Rectal smooth muscle tissue (tissue), 1 donor: ENCODE measurements around the gene ATPAF2.
A peak's percentile ranks its signal among the peaks of the same experiment; 100 is the strongest.

Experiments
- H3K27ac ChIP-seq: one replicate; pipeline ENCODE4 v1.7.0; 2013; ENCODE audit warnings: low read depth, low read length, inconsistent platforms
- H3K27me3 ChIP-seq: one replicate; pipeline ENCODE4 v1.7.0; 2013; ENCODE audit warnings: low read length; ENCODE audit not compliant: control insufficient read depth, insufficient read depth
- H3K36me3 ChIP-seq: one replicate; pipeline ENCODE4 v1.7.0; 2013; ENCODE audit warnings: low read length; ENCODE audit not compliant: control insufficient read depth, insufficient read depth
- H3K4me1 ChIP-seq: one replicate; pipeline ENCODE4 v1.7.0; 2013; ENCODE audit warnings: low read length; ENCODE audit not compliant: control insufficient read depth, insufficient read depth
- H3K4me3 ChIP-seq: one replicate; pipeline ENCODE4 v1.7.0; 2013; ENCODE audit warnings: low read length
- H3K9ac ChIP-seq: one replicate; pipeline ENCODE4 v1.7.0; 2013; ENCODE audit warnings: low read length

ATPAF2 gene

GRCh38 chr17:17987187-17987896, 51.6 kb downstream of the ATPAF2 start:
- H3K4me1 ChIP-seq: no peaks in the 10 kb centered on the region
- no peak overlapping the region for H3K27ac ChIP-seq
- no peaks in the 10 kb centered on the region for H3K36me3 ChIP-seq
- no peak overlapping the region for H3K9ac ChIP-seq
- no peaks in the 10 kb centered on the region for H3K27me3 ChIP-seq
- H3K4me3 ChIP-seq: no peak overlapping the region

DNA sequence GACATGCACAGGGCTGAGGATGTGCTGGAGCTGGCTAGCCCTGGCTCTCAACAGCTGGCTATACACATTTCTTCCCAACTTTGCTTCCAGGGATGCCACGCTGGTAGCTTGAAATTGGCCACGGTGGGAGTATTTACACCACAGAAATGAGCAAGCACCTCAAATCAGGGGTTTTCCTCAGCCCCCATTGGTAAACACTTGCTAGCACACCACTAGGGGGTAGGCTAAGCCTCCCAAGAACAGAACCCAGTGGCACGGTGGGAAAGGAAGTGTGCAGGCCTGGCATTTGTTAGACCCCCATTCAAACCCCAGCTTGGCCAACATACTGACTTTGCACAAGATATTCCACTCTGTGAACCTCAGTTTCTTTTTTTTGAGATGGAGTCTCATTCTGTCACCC, 53.4 kb downstream of the ATPAF2 start:
- Histone ChIP-seq H3K36me3 (no peaks in the 10 kb centered on the region), H3K27ac (no peak overlapping the region), H3K9ac (no peak overlapping the region), H3K4me3 (no peak overlapping the region), H3K27me3 (no peaks in the 10 kb centered on the region), H3K4me1 (no peaks in the 10 kb centered on the region)

DNA sequence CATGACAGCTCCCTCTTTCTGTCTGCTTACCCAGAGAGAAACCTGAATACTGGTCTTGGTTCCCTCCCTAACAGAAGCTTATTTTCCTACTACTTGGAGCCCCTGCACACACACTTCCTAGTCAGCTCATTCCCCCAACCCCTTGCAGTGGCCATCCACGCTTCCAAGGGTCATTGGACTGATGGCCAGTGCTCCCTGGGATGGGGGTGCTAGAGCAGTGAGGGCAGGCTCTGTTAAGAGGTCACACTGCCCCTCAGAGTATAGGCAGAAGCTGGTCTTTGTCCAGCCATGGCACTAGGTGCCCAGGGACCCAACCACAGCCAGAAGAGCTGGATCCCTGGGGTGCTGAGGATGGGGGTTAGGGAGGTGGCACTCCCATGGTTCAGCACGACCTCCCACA, 53.8 kb downstream of the ATPAF2 start:
- Histone ChIP-seq H3K36me3 (no peaks in the 10 kb centered on the region), H3K4me1 (no peaks in the 10 kb centered on the region), H3K27me3 (no peaks in the 10 kb centered on the region), H3K4me3 (no peak overlapping the region), H3K27ac (no peak overlapping the region), H3K9ac (no peak overlapping the region)

GRCh38 chr17:17983776-17984175, 55.2 kb downstream of the ATPAF2 start:
- Histone ChIP-seq H3K27me3 (no peaks in the 10 kb centered on the region), H3K4me1 (no peaks in the 10 kb centered on the region), H3K4me3 (no peak overlapping the region), H3K9ac (no peak overlapping the region), H3K36me3 (no peaks in the 10 kb centered on the region), H3K27ac (no peak overlapping the region)

- Histone ChIP-seq H3K4me1 (no peaks in the 10 kb centered on the region), H3K27me3 (no peaks in the 10 kb centered on the region), H3K9ac (no peak overlapping the region), H3K4me3 (no peak overlapping the region), H3K27ac (no peak overlapping the region), H3K36me3 (no peaks in the 10 kb centered on the region)
Observed at GRCh38 chr17:17983376-17983775, 55.6 kb downstream of the ATPAF2 start.

DNA sequence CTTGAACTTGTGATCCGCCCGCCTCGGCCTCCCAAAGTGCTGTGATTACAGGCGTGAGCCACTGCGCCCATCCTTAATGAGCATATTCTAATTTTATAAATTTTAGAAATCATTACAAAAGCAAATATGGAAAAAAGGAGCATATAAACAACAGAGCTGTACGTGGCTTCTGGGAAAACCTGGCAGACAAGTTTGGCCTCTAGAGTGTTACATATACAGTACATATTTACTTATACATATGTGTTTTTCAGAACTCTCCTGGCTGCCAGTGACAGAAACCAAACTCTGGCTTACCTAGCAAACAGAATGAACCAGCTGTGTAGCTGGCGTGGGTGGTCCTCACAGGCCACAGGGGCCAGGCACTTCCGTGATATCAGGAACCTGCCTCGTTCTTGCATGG, 56.2 kb downstream of the ATPAF2 start:
- no peaks in the 10 kb centered on the region for H3K27me3 ChIP-seq
- H3K9ac ChIP-seq: no peak overlapping the region
- H3K27ac ChIP-seq: no peak overlapping the region
- no peaks in the 10 kb centered on the region for H3K36me3 ChIP-seq
- no peaks in the 10 kb centered on the region for H3K4me1 ChIP-seq
- no peak overlapping the region for H3K4me3 ChIP-seq

- Histone ChIP-seq H3K36me3 (peaks cover 2% of the 10 kb centered on the region), H3K9ac (no peak overlapping the region), H3K4me1 (no peaks in the 10 kb centered on the region), H3K4me3 (no peak overlapping the region), H3K27ac (no peak overlapping the region), H3K27me3 (no peaks in the 10 kb centered on the region)
Observed at GRCh38 chr17:17981330-17981729, 57.6 kb downstream of the ATPAF2 start.

DNA sequence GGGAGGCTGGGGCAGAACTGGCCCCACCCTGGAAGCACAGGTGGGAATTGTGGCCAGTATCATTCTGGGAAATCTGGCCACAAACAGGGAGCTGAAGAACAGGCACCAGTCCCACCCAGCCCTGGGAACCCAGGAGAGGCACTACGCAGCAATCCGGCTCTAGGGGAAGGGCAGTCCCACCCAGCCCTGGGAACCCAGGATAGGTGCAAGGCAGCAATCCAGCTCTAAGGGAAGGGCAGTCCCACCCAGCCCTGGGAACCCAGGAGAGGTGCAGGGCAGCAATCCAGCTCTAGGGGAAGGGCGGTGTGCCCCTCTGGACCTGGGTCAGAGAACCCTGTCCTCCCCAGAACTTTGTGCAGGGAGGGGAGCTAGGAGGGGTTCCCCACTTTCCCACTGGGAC, 59.2 kb downstream of the ATPAF2 start:
- no peaks in the 10 kb centered on the region for H3K27me3 ChIP-seq
- H3K27ac ChIP-seq: no peak overlapping the region
- H3K4me1 ChIP-seq: no peaks in the 10 kb centered on the region
- H3K4me3 ChIP-seq: no peak overlapping the region
- no peak overlapping the region for H3K9ac ChIP-seq
- peaks cover 2% of the 10 kb centered on the region for H3K36me3 ChIP-seq

DNA sequence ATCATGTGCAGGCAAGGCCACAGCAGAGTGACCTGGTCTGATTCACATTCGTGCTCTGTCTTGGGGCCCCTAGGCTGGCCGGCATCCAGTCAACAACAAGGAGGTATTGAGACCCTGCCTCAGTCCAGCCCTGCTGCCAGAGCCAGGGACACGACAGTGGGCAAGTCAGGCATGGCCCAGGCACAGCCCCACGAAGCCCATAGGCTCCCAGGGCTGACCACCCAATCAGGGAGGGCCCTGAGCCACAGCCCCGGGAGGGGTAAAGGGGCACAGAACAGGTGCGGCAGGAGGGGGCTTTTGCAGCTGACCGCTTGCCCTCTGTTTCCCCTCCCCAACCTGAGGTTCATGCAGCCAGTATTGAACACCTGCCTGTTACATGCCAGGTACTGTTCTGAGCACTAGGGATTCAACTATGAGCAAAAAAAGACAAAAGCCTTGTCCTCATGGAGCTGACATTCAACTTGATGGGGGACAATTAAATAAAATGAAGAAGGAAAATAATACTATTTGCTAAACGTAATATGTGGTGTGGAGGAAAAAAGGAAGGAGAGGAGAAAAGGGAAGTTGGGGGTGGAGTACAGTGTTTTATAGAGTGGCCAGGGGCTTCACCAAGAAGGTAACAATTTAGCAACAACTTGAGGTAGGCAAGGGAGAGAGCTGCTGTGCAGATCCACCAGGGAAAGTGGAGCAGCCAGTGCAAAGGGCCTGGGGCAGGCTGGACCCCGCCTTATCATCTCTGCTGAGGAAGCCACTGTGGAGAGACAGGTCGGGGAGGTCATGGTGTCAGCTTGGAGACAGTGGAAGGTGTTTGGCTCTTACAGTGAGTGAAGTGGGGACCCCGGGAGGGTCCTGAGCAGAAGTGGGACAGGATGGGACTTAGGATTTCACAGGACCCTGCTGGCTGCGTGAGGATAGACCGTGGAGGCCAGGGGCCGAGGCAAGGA, 60.2 kb downstream of the ATPAF2 start:
- Histone ChIP-seq H3K4me1 (no peaks in the 10 kb centered on the region), H3K9ac (no peak overlapping the region), H3K27me3 (no peaks in the 10 kb centered on the region), H3K4me3 (no peak overlapping the region), H3K27ac (no peak overlapping the region), H3K36me3 (peaks cover 2% of the 10 kb centered on the region)

DNA sequence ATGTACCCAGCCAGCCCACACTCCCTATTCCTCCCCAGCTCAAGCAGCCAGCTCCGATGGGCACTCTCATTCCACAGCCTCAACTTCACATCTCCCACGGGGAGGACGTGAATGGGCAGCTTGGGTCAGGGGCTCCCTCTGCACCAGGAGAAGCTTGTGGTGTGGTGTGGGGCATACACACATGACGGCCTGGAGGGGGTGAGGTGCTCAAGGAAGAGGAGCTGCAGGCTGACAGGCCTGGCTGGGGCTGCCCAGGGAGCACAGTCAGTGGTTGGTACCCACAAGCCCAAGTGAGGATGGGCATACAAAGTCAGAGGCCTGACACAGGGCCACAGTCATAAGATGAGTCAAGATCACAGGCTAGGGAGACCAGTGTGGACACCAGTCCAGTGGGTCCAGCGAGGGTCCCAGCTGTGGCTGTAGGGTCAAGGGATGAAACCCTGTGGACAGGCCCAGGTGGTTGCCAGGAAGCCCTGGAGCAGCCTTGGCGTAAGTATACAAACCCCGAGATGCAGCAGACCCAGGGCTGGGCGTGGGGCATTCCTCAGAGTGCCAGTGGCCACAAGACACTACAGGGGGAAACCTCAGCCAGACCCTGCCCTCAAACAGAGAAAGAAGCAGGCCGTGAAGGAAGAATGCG, 61.9 kb downstream of the ATPAF2 start:
- no peak overlapping the region for H3K27ac ChIP-seq
- H3K27me3 ChIP-seq: no peaks in the 10 kb centered on the region
- H3K9ac ChIP-seq: no peak overlapping the region
- H3K4me1 ChIP-seq: peaks cover 4% of the 10 kb centered on the region
- H3K36me3 ChIP-seq: peaks cover 2% of the 10 kb centered on the region
- H3K4me3 ChIP-seq: no peak overlapping the region

DNA sequence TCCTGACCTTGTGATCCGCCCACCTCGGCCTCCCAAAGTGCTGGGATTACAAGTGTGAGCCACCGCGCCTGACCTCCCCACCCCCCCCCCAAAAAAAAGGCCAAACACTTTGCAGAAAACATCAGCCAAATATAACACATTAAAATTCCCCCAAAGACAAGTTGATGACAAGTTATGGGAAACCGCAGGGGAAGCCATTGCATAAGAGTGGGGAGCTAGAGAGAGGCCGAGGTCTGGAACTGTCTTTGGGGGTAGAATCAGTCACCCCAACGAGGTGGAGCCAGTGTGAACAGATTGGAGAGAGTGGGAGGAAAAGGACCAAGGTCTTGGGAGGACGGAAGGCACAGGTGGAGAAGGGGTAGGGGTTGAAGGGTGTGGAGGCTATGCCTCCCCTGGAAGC, 63.5 kb downstream of the ATPAF2 start:
- Histone ChIP-seq H3K9ac (no peak overlapping the region), H3K4me3 (no peak overlapping the region), H3K27ac (no peak overlapping the region), H3K27me3 (no peaks in the 10 kb centered on the region), H3K36me3 (peaks cover 2% of the 10 kb centered on the region), H3K4me1 (peaks cover 12% of the 10 kb centered on the region)

DNA sequence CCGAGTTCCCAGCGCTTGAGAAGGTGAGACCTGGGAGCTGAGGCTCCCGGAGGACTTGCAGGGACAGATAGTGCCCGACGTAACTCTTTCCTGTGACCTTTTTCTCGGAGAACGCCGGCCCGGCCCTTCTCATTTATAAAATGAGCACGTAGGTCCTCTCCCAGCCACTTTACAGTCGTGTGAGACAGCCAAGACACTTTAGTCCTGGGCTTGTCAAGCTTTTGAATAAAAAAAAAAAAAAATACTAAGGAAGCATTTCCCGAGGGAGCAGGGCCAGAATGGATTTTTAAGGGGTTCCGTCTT, 66.1 kb downstream of the ATPAF2 start:
- Histone ChIP-seq H3K4me1 (peaks cover 12% of the 10 kb centered on the region), H3K36me3 (peaks cover 2% of the 10 kb centered on the region), H3K27me3 (no peaks in the 10 kb centered on the region), H3K27ac (no peak overlapping the region), H3K4me3 (peak overlapping the region; percentile 60), H3K9ac (no peak overlapping the region)
